Activated CD8-positive, alpha-beta memory T cell treated with anti-CD3 and anti-CD28 coated beads for 1 hour (primary cell): ENCODE results near the gene MYL12B.
"Not testable (repeated sequence)": the region's sequence is repeated elsewhere in the genome, so short reads cannot be mapped to it uniquely, and the experiment has no call there.

Experiments
- DNase-seq, 2 donors: peaks; one replicate each; pipeline ENCODE4 v3.0.0-alpha.2; 2020; ENCODE audit warnings: low read depth in 1 of 2; ENCODE audit errors: extremely low read depth in 1 of 2

MYL12B gene

GRCh38 chr18:3260995-3261372, 949 bp upstream of the MYL12B start:
- no peak for DNase-seq

GRCh38 chr18:3262234-3263131, 550 bp downstream of the MYL12B start:
- DNase-seq: no peak

GRCh38 chr18:3263132-3263700, 1.3 kb downstream of the MYL12B start:
- DNase-seq: no peak

- DNase-seq: no peak
Measured at GRCh38 chr18:3264362-3264761, 2.4 kb downstream of the MYL12B start.

- DNase-seq: no peak
Measured at GRCh38 chr18:3265564-3266033, 3.7 kb downstream of the MYL12B start.

- DNase-seq: no peak
Measured at GRCh38 chr18:3266062-3266608, 4.2 kb downstream of the MYL12B start.

- no peak for DNase-seq
Measured at GRCh38 chr18:3268306-3268705, 6.4 kb downstream of the MYL12B start.

- no peak for DNase-seq
Measured at GRCh38 chr18:3269241-3269913, 7.4 kb downstream of the MYL12B start.

- DNase-seq: no peak
Measured at GRCh38 chr18:3269914-3270299, 8.0 kb downstream of the MYL12B start.

- no peak for DNase-seq
Measured at GRCh38 chr18:3273042-3273441, 11.1 kb downstream of the MYL12B start.

- DNase-seq: not testable (repeated sequence)
Measured at GRCh38 chr18:3277643-3278213, 15.8 kb downstream of the MYL12B start.

- no peak for DNase-seq
Measured at GRCh38 chr18:3279201-3280185, 17.6 kb downstream of the MYL12B start.

GRCh38 chr18:3281456-3282400, 19.8 kb downstream of the MYL12B start:
- DNase-seq: no peak

GRCh38 chr18:3283253-3283863, 21.4 kb downstream of the MYL12B start:
- DNase-seq: no peak

GRCh38 chr18:3283908-3284307, 22.0 kb downstream of the MYL12B start:
- no peak for DNase-seq

GRCh38 chr18:3284501-3284900, 22.6 kb downstream of the MYL12B start:
- no peak for DNase-seq

GRCh38 chr18:3286159-3286558, 24.2 kb downstream of the MYL12B start:
- no peak for DNase-seq

- no peak for DNase-seq
Measured at GRCh38 chr18:3293196-3293951, 31.4 kb downstream of the MYL12B start.
